DND-41 (cell line): ENCODE results near the gene MS4A6A.
"Not testable (repeated sequence)": the region's sequence is repeated elsewhere in the genome, so short reads cannot be mapped to it uniquely, and the experiment has no call there.

Source experiments
- CTCF ChIP-seq: IDR thresholded peaks from 2 replicates; pipeline ENCODE4 v1.5.1; 2012; ENCODE audit warnings: borderline replicate concordance, low read length, moderate library complexity, mild to moderate bottlenecking; ENCODE audit not compliant: poor library complexity, severe bottlenecking; ENCODE audit errors: extremely low read depth
- EZH2 ChIP-seq: IDR thresholded peaks from 3 replicates; pipeline ENCODE4 v1.6.1; 2012; ENCODE audit warnings: borderline replicate concordance, low read depth, mild to moderate bottlenecking, moderate library complexity, low read length, inconsistent platforms; ENCODE audit not compliant: severe bottlenecking

GRCh38 chr11:60188481-60188880 lies 5.6 kb upstream of the MS4A6A start:
- TF ChIP-seq CTCF, EZH2: not testable (repeated sequence)
